ENCODE results near the gene ADGRG3.

Gene ADGRG3

DNA sequence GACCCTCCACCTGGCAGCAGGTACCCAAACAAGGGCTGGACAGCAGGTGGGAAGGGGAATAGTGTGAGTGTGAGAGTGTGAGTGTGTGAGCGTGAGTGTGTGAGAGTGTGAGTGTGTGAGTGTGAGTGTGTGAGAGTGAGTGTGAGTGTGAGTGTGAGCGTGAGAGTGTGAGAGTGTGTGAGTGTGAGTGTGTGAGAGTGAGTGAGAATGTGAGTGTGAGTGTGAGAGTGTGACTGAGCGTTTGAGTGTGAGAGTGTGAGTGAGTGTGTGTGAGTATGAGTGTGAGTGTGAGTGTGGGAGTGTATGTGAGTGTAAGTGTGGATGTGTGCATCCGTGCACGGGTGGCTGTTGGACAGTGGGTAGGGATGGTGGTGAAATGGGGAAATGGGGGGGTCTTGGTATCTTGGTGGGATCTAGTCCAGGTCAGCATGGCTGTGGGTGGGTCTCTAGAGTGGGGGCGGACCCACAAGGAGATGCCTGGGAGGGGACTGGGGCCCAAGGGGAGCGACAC, 39.3 kb upstream of the ADGRG3 start:
- Histone ChIP-seq H3K79me2 (ENCODE audit: low read length) (peaks cover 10% of the 10 kb centered on the region), H3K9me2 (replicated peaks; ENCODE audit: insufficient read depth, low read length) (no peaks in the 10 kb centered on the region), H3F3A (ENCODE audit: insufficient read depth, low read length) (no peaks in the 10 kb centered on the region), H3K4me2 (ENCODE audit: low read depth, low read length) (no peak overlapping the region), H2AFZ (ENCODE audit: low read length) (no peak overlapping the region), H3K9ac (ENCODE audit: low read length) (no peak overlapping the region), H3K27me3 (replicated peaks; ENCODE audit: insufficient read depth, low read length) (no peaks in the 10 kb centered on the region), H3K27ac (ENCODE audit: low read length) (no peak overlapping the region), H4K20me1 (ENCODE audit: insufficient read depth, low read length) (no peaks in the 10 kb centered on the region), H3K4me1 (ENCODE audit: low read length) (peaks cover 3% of the 10 kb centered on the region), H3K4me3 (ENCODE audit: low read length) (no peak overlapping the region), H3K36me3 (replicated peaks; ENCODE audit: insufficient read depth, low read length) (no peaks in the 10 kb centered on the region), H3K9me3 (replicated peaks; ENCODE audit: insufficient read depth, low read length) (no peaks in the 10 kb centered on the region)
- DNase-seq, result no peak
- no peak for TF ChIP-seq EZH2phosphoT487 (IDR thresholded peaks at IDR 0.05; ENCODE audit: low read length)
- TF ChIP-seq, protein P1, sequence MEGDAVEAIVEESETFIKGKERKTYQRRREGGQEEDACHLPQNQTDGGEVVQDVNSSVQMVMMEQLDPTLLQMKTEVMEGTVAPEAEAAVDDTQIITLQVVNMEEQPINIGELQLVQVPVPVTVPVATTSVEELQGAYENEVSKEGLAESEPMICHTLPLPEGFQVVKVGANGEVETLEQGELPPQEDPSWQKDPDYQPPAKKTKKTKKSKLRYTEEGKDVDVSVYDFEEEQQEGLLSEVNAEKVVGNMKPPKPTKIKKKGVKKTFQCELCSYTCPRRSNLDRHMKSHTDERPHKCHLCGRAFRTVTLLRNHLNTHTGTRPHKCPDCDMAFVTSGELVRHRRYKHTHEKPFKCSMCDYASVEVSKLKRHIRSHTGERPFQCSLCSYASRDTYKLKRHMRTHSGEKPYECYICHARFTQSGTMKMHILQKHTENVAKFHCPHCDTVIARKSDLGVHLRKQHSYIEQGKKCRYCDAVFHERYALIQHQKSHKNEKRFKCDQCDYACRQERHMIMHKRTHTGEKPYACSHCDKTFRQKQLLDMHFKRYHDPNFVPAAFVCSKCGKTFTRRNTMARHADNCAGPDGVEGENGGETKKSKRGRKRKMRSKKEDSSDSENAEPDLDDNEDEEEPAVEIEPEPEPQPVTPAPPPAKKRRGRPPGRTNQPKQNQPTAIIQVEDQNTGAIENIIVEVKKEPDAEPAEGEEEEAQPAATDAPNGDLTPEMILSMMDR (IDR thresholded peaks at IDR 0.05; ENCODE audit: low read length), result no peak
- no peak for TF ChIP-seq EZH2 (optimal IDR thresholded peaks at IDR 0.05; ENCODE audit: low read depth, low read length)

DNA sequence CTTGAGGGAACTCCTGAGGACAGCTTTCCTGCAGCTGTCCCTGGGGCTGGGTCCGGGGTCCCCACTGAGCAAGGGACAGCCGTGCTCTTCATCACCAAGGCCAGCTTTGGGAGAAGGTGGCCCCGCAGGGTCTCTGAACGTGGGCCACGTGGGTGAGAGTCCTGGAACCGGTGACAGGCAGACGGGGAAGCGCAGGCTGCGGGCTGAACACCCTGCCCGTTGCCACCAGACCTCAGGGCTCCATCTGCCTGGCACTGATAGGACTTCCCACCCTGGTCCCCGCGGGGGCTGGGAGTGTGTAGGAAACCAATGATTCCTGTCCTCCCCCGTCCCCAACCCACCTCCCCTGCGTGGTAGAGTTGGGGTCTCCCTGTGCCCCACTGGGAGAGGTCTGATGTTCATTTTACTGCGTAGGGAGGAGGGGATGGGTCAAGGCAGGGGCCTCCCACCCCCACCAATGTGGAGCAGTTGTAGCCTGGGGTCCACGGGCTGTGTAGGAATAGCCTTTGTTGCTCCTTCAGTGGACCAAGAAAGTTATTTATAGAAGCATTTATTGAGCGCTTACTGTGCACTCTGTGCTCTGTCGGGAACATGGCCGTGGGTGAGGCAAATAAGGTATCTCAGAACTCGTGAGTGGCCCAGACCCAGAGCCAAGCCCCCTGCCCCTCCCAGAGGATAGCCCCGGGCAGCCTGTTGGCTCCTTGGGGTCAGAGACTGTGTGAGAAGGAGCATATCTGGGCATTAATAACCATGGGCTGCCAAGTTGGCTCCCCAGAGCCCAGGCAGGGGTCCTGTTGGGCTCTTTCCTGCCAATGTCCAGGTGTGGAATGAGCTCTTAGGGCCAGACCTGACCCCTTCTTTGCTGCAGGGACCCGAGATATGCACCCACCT, 38.3 kb upstream of the ADGRG3 start:
- no peak overlapping the region for H3K27ac ChIP-seq (ENCODE audit: low read length)
- H2AFZ ChIP-seq (ENCODE audit: low read length), result no peak overlapping the region
- H3K4me2 ChIP-seq (ENCODE audit: low read depth, low read length), result no peak overlapping the region
- H3K9me3 ChIP-seq (replicated peaks; ENCODE audit: insufficient read depth, low read length), result no peaks in the 10 kb centered on the region
- no peak overlapping the region for H3K9ac ChIP-seq (ENCODE audit: low read length)
- H3K4me3 ChIP-seq (ENCODE audit: low read length), result no peak overlapping the region
- H3K27me3 ChIP-seq (replicated peaks; ENCODE audit: insufficient read depth, low read length), result no peaks in the 10 kb centered on the region
- H3K36me3 ChIP-seq (replicated peaks; ENCODE audit: insufficient read depth, low read length), result no peaks in the 10 kb centered on the region
- no peaks in the 10 kb centered on the region for H3F3A ChIP-seq (ENCODE audit: insufficient read depth, low read length)
- H3K4me1 ChIP-seq (ENCODE audit: low read length), result no peaks in the 10 kb centered on the region
- no peaks in the 10 kb centered on the region for H4K20me1 ChIP-seq (ENCODE audit: insufficient read depth, low read length)
- 0 out of 2 replicates have a peak, but pooled peaks cover 2% of the 10 kb centered on the region for H3K79me2 ChIP-seq (ENCODE audit: low read length)
- TF ChIP-seq EZH2phosphoT487 (IDR thresholded peaks at IDR 0.05; ENCODE audit: low read length) (no peak), EZH2 (optimal IDR thresholded peaks at IDR 0.05; ENCODE audit: low read depth, low read length) (no peak)
- TF ChIP-seq, protein P1 (IDR thresholded peaks at IDR 0.05; ENCODE audit: low read length), result no peak
- DNase-seq, result no peak
- H3K9me2 ChIP-seq (replicated peaks; ENCODE audit: insufficient read depth, low read length), result no peaks in the 10 kb centered on the region

GRCh38 chr16:57630407-57630797, 37.7 kb upstream of the ADGRG3 start:
- no peak overlapping the region for H3K4me2 ChIP-seq (ENCODE audit: low read depth, low read length)
- no peaks in the 10 kb centered on the region for H3F3A ChIP-seq (ENCODE audit: insufficient read depth, low read length)
- no peak for DNase-seq
- no peak overlapping the region for H3K9ac ChIP-seq (ENCODE audit: low read length)
- H3K27ac ChIP-seq (ENCODE audit: low read length), result no peak overlapping the region
- H3K9me3 ChIP-seq (replicated peaks; ENCODE audit: insufficient read depth, low read length), result no peaks in the 10 kb centered on the region
- H4K20me1 ChIP-seq (ENCODE audit: insufficient read depth, low read length), result no peaks in the 10 kb centered on the region
- H2AFZ ChIP-seq (ENCODE audit: low read length), result no peak overlapping the region
- H3K79me2 ChIP-seq (ENCODE audit: low read length), result no peaks in the 10 kb centered on the region
- H3K9me2 ChIP-seq (replicated peaks; ENCODE audit: insufficient read depth, low read length), result no peaks in the 10 kb centered on the region
- no peaks in the 10 kb centered on the region for H3K36me3 ChIP-seq (replicated peaks; ENCODE audit: insufficient read depth, low read length)
- H3K4me1 ChIP-seq (ENCODE audit: low read length), result no peaks in the 10 kb centered on the region
- H3K27me3 ChIP-seq (replicated peaks; ENCODE audit: insufficient read depth, low read length), result no peaks in the 10 kb centered on the region
- no peak overlapping the region for H3K4me3 ChIP-seq (ENCODE audit: low read length)
- TF ChIP-seq EZH2 (optimal IDR thresholded peaks at IDR 0.05; ENCODE audit: low read depth, low read length), result no peak
- no peak for TF ChIP-seq EZH2phosphoT487 (IDR thresholded peaks at IDR 0.05; ENCODE audit: low read length)
- TF ChIP-seq, protein P1 (IDR thresholded peaks at IDR 0.05; ENCODE audit: low read length), result no peak

All from MM.1S (cell line).